SU-DHL-6 (cell line): Measurements from ENCODE around the gene CPNE5.

Experiments
- CTCF ChIP-seq: fragments of 200-600 bp; sonication (generic); IDR thresholded peaks from one replicate; pipeline ENCODE4 v1.5.1; 2017; ENCODE audit warnings: antibody characterized with exemption, mild to moderate bottlenecking, low read length, moderate library complexity; ENCODE audit not compliant: insufficient read depth, poor library complexity, severe bottlenecking
- EZH2phosphoT487 ChIP-seq: fragments of 200-600 bp; sonication (generic), shearing (Covaris generic); conservative IDR thresholded peaks from 2 replicates; pipeline ENCODE4 v1.6.1; 2018; ENCODE audit warnings: mild to moderate bottlenecking, antibody characterized with exemption, low read length, moderate library complexity, mixed read lengths

GRCh38 chr6:36762123-36762522, 77.1 kb downstream of the CPNE5 start:
- TF ChIP-seq CTCF (no peak), EZH2phosphoT487 (no peak)
